Measurements from ENCODE around the gene RAPGEF4. TPM values are rescaled to one million over a fixed set of nuclear protein-coding genes. Genes with fewer than 3 reads are reported as not detected.

The RAPGEF4 gene
- total RNA-seq, 1 donor from 2014 or later = 12.8 TPM

GRCh38 chr2:172821370-172822338, 86.0 kb downstream of the RAPGEF4 start:
- ATAC-seq = no peak

GRCh38 chr2:172822585-172822984, 86.9 kb downstream of the RAPGEF4 start:
- ATAC-seq = no peak

More at GRCh38 chr2:172821370-172822338, 86.0 kb downstream of the RAPGEF4 start:
- no peak for DNase-seq (ENCODE audit: low spot score)

GRCh38 chr2:172823261-172823850, 87.7 kb downstream of the RAPGEF4 start:
- DNase-seq (ENCODE audit: low spot score) (no peak), ATAC-seq (no peak)

More at GRCh38 chr2:172822585-172822984, 86.9 kb downstream of the RAPGEF4 start:
- DNase-seq (ENCODE audit: low spot score) = no peak

- ATAC-seq (no peak), DNase-seq (ENCODE audit: low spot score) (no peak)
These were observed 90.9 kb downstream of the RAPGEF4 start for GRCh38 chr2:172826522-172826921.

- ATAC-seq (no peak), DNase-seq (ENCODE audit: low spot score) (no peak)
These were observed 93.6 kb downstream of the RAPGEF4 start for GRCh38 chr2:172829229-172829628.

- peak; percentile 33 for ATAC-seq
- DNase-seq (ENCODE audit: low spot score) = no peak
These were observed 94.8 kb downstream of the RAPGEF4 start for GRCh38 chr2:172830482-172830881.

- DNase-seq (ENCODE audit: low spot score) = no peak
- ATAC-seq = peak; percentile 49
These were observed 98.3 kb downstream of the RAPGEF4 start for GRCh38 chr2:172833898-172834297.

- ATAC-seq (no peak), DNase-seq (ENCODE audit: low spot score) (no peak)
These were observed 99.2 kb downstream of the RAPGEF4 start for GRCh38 chr2:172834881-172835280.

- DNase-seq (ENCODE audit: low spot score) (no peak), ATAC-seq (no peak)
These were observed 100.7 kb downstream of the RAPGEF4 start for GRCh38 chr2:172836347-172836821.

GRCh38 chr2:172836827-172837226, 101.2 kb downstream of the RAPGEF4 start:
- no peak for DNase-seq (ENCODE audit: low spot score)
- ATAC-seq = no peak

- no peak for ATAC-seq
- no peak for DNase-seq (ENCODE audit: low spot score)
These were observed 103.8 kb downstream of the RAPGEF4 start for GRCh38 chr2:172839446-172839845.

GRCh38 chr2:172842511-172843265, 107.0 kb downstream of the RAPGEF4 start:
- no peak for DNase-seq (ENCODE audit: low spot score)
- ATAC-seq = no peak

- ATAC-seq (no peak), DNase-seq (ENCODE audit: low spot score) (no peak)
These were observed 107.6 kb downstream of the RAPGEF4 start for GRCh38 chr2:172843266-172843582.

- ATAC-seq (peak; percentile 42), DNase-seq (ENCODE audit: low spot score) (no peak)
These were observed 108.5 kb downstream of the RAPGEF4 start for GRCh38 chr2:172843902-172844715.

GRCh38 chr2:172845028-172845630, 109.5 kb downstream of the RAPGEF4 start:
- no peak for ATAC-seq
- DNase-seq (ENCODE audit: low spot score) = no peak

- DNase-seq (ENCODE audit: low spot score) (no peak), ATAC-seq (no peak)
These were observed 110.9 kb downstream of the RAPGEF4 start for GRCh38 chr2:172846551-172846950.

- no peak for DNase-seq (ENCODE audit: low spot score)
- no peak for ATAC-seq
These were observed 111.5 kb downstream of the RAPGEF4 start for GRCh38 chr2:172847188-172847587.

GRCh38 chr2:172848519-172848918, 112.9 kb downstream of the RAPGEF4 start:
- ATAC-seq (no peak), DNase-seq (ENCODE audit: low spot score) (no peak)

GRCh38 chr2:172849519-172850217, 114.0 kb downstream of the RAPGEF4 start:
- DNase-seq (ENCODE audit: low spot score) (no peak), ATAC-seq (no peak)

Data from left lobe of liver (tissue), 2 donors.